Measurements from ENCODE around the gene CHPT1.

Gene CHPT1

GRCh38 chr12:101685092-101685491 lies 12.3 kb upstream of the CHPT1 start:
- DNase-seq (ENCODE audit: low spot score), result no peak

- no peak for DNase-seq (ENCODE audit: low spot score)
Observed at GRCh38 chr12:101686176-101686575, 11.3 kb upstream of the CHPT1 start.

GRCh38 chr12:101690544-101691098 lies 6.8 kb upstream of the CHPT1 start:
- no peak for DNase-seq (ENCODE audit: low spot score)

GRCh38 chr12:101691503-101692096 lies 5.8 kb upstream of the CHPT1 start:
- DNase-seq (ENCODE audit: low spot score), result no peak

GRCh38 chr12:101694297-101694848 lies 3.1 kb upstream of the CHPT1 start:
- DNase-seq (ENCODE audit: low spot score), result no peak

- peak; percentile 22 for DNase-seq (ENCODE audit: low spot score)
Observed at GRCh38 chr12:101694986-101695385, 2.5 kb upstream of the CHPT1 start.

GRCh38 chr12:101695706-101696105 lies 1.7 kb upstream of the CHPT1 start:
- no peak for DNase-seq (ENCODE audit: low spot score)

GRCh38 chr12:101696251-101697196 lies 916 bp upstream of the CHPT1 start:
- peak; percentile 87 for DNase-seq (ENCODE audit: low spot score)

GRCh38 chr12:101697930-101698799 lies 725 bp downstream of the CHPT1 start:
- DNase-seq (ENCODE audit: low spot score), result peak; percentile 56

GRCh38 chr12:101698800-101699347 lies 1.4 kb downstream of the CHPT1 start:
- peak; percentile 47 for DNase-seq (ENCODE audit: low spot score)

- DNase-seq (ENCODE audit: low spot score), result no peak
Observed at GRCh38 chr12:101700299-101700820, 2.9 kb downstream of the CHPT1 start.

- DNase-seq (ENCODE audit: low spot score), result no peak
Observed at GRCh38 chr12:101703487-101703886, 6.0 kb downstream of the CHPT1 start.

- DNase-seq (ENCODE audit: low spot score), result no peak
Observed at GRCh38 chr12:101706403-101706802, 9.0 kb downstream of the CHPT1 start.

- no peak for DNase-seq (ENCODE audit: low spot score)
Observed at GRCh38 chr12:101707131-101707782, 9.8 kb downstream of the CHPT1 start.

- DNase-seq (ENCODE audit: low spot score), result no peak
Observed at GRCh38 chr12:101710288-101710687, 12.8 kb downstream of the CHPT1 start.

GRCh38 chr12:101713059-101713682 lies 15.7 kb downstream of the CHPT1 start:
- DNase-seq (ENCODE audit: low spot score), result no peak

- DNase-seq (ENCODE audit: low spot score), result no peak
Observed at GRCh38 chr12:101713930-101714329, 16.5 kb downstream of the CHPT1 start.

GRCh38 chr12:101714877-101715444 lies 17.5 kb downstream of the CHPT1 start:
- no peak for DNase-seq (ENCODE audit: low spot score)

- DNase-seq (ENCODE audit: low spot score), result no peak
Observed at GRCh38 chr12:101719566-101719965, 22.1 kb downstream of the CHPT1 start.

GRCh38 chr12:101720118-101720517 lies 22.7 kb downstream of the CHPT1 start:
- DNase-seq (ENCODE audit: low spot score), result no peak

Data from hematopoietic multipotent progenitor cell treated with erythropoietin and hydrocortisone succinate and interleukin-3 and kit ligand, for 15 days (in vitro differentiated cells).